HepG2 (cell line): ENCODE measurements around the gene RILPL1. TPM values are rescaled to one million over a fixed set of nuclear protein-coding genes. Genes with fewer than 3 reads are reported as not detected.

Source experiments
- CBX1 ChIP-seq: IDR thresholded peaks from one replicate; pipeline ENCODE4 v1.6.1; 2016; ENCODE audit warnings: antibody characterized with exemption, low read depth
- PHF5A ChIP-seq: IDR thresholded peaks from one replicate; pipeline ENCODE4 v1.6.1; 2018; ENCODE audit warnings: low read depth, missing genetic modification reagents; ENCODE audit not compliant: unreplicated experiment
- RBM22 ChIP-seq: fragments of 200-400 bp; formaldehyde crosslinking; optimal IDR thresholded peaks from 2 replicates; pipeline ENCODE3; 2017; ENCODE audit warnings: mild to moderate bottlenecking, low read length, moderate library complexity
- RFX3 ChIP-seq: IDR thresholded peaks from 2 replicates; pipeline ENCODE4 v1.6.1; 2016; ENCODE audit warnings: missing biosample characterization, missing genetic modification reagents
- SMARCE1 ChIP-seq: fragments of 450-650 bp; IDR thresholded peaks from 2 replicates; pipeline ENCODE4 v1.6.1; 2017; ENCODE audit warnings: borderline replicate concordance
- SP2 ChIP-seq: sonication (generic); formaldehyde crosslinking; IDR thresholded peaks from 2 replicates; pipeline ENCODE4 v1.5.1; 2020; ENCODE audit warnings: mild to moderate bottlenecking, missing genetic modification reagents
- SP4 ChIP-seq: sonication (generic); formaldehyde crosslinking; IDR thresholded peaks from 2 replicates; pipeline ENCODE4 v1.8.1; 2023; ENCODE audit warnings: mild to moderate bottlenecking, missing genetic modification reagents
- STAG1 ChIP-seq: sonication (generic); formaldehyde crosslinking; IDR thresholded peaks from 2 replicates; pipeline ENCODE4 v1.4.0; 2020; ENCODE audit warnings: missing genetic modification reagents
- TCF7L2 ChIP-seq: IDR thresholded peaks from 2 replicates; pipeline ENCODE4 v1.6.1; 2011; ENCODE audit warnings: mild to moderate bottlenecking, low read depth, low read length, moderate library complexity
- YEATS2 ChIP-seq: sonication (generic); formaldehyde crosslinking; IDR thresholded peaks from 2 replicates; pipeline ENCODE4 v1.4.0; 2020; ENCODE audit warnings: missing genetic modification reagents, borderline replicate concordance
- ZFX ChIP-seq: sonication (generic); formaldehyde crosslinking; IDR thresholded peaks from 2 replicates; pipeline ENCODE4 v1.4.0; 2020; ENCODE audit warnings: mild to moderate bottlenecking, low read depth, missing genetic modification reagents, moderate library complexity
- ZNF501 ChIP-seq: sonication (generic); formaldehyde crosslinking; IDR thresholded peaks from 2 replicates; pipeline ENCODE4 v1.5.1; 2020; ENCODE audit warnings: mild to moderate bottlenecking, moderate library complexity, missing genetic modification reagents
- ZNF720 ChIP-seq: sonication (generic); formaldehyde crosslinking; IDR thresholded peaks from 2 replicates; pipeline ENCODE4 v1.4.0; 2020; ENCODE audit warnings: missing genetic modification reagents
- ZNF788 ChIP-seq: sonication (generic); formaldehyde crosslinking; IDR thresholded peaks from 2 replicates; pipeline ENCODE4 v1.5.0; 2020; ENCODE audit warnings: mild to moderate bottlenecking, missing genetic modification reagents, borderline replicate concordance
- polyA plus RNA-seq, 8 experiments: library from polyadenylated mRNA; depleted of rRNA in 3 of 8; stranded (reverse) in 7 of 8; unstranded in 1 of 8; fragments of >200 nt; fragmentation: Illumina TruSeq in 4 of 8; extraction: Trizol in 4 of 8; gene quantifications; 2 replicates each; pipeline versions ENCODE4 v1.2.1 to v1.2.3, GENCODE V29; 2011 to 2016; ENCODE audit warnings: low read depth in 4 of 8, missing spikeins in 1 of 8, mixed read lengths in 1 of 8; ENCODE audit not compliant: insufficient read depth in 1 of 8
- total RNA-seq, 5 experiments: library from RNA; depleted of rRNA; stranded (reverse); fragments of >200 nt; fragmentation: Illumina TruSeq; extraction: Trizol; gene quantifications; 2 replicates each; pipeline ENCODE4 v1.2.3, GENCODE V29; 2016; ENCODE audit warnings: low read depth in 1 of 5
- TF ChIP-seq, protein P1 (sequence below): sonication (generic); formaldehyde crosslinking; IDR thresholded peaks from 2 replicates; pipeline ENCODE4 v1.4.0; 2020; ENCODE audit warnings: missing genetic modification reagents, borderline replicate concordance
- TF ChIP-seq, protein P2 (sequence below): sonication (generic); formaldehyde crosslinking; IDR thresholded peaks from 2 replicates; pipeline ENCODE4 v1.5.0; 2020; ENCODE audit warnings: missing genetic modification reagents
- TF ChIP-seq, protein P3 (sequence below): sonication (generic); formaldehyde crosslinking; IDR thresholded peaks from 2 replicates; pipeline ENCODE4 v1.5.0; 2020; ENCODE audit warnings: mild to moderate bottlenecking, missing genetic modification reagents, borderline replicate concordance
- TF ChIP-seq, protein P4 (sequence below): sonication (generic); formaldehyde crosslinking; IDR thresholded peaks from 2 replicates; pipeline ENCODE4 v1.5.1; 2020; ENCODE audit warnings: missing genetic modification reagents, mild to moderate bottlenecking, borderline replicate concordance
- TF ChIP-seq, protein P5 (sequence below): IDR thresholded peaks from 2 replicates; pipeline ENCODE4 v1.6.1; 2012; ENCODE audit warnings: inconsistent platforms

The RILPL1 gene
- total and polyA plus RNA-seq, 2 of the 13 experiments (the other 11 are each of a cell fraction or from before 2014, with no cell fraction given), result 5.8 to 28.4 TPM

DNA sequence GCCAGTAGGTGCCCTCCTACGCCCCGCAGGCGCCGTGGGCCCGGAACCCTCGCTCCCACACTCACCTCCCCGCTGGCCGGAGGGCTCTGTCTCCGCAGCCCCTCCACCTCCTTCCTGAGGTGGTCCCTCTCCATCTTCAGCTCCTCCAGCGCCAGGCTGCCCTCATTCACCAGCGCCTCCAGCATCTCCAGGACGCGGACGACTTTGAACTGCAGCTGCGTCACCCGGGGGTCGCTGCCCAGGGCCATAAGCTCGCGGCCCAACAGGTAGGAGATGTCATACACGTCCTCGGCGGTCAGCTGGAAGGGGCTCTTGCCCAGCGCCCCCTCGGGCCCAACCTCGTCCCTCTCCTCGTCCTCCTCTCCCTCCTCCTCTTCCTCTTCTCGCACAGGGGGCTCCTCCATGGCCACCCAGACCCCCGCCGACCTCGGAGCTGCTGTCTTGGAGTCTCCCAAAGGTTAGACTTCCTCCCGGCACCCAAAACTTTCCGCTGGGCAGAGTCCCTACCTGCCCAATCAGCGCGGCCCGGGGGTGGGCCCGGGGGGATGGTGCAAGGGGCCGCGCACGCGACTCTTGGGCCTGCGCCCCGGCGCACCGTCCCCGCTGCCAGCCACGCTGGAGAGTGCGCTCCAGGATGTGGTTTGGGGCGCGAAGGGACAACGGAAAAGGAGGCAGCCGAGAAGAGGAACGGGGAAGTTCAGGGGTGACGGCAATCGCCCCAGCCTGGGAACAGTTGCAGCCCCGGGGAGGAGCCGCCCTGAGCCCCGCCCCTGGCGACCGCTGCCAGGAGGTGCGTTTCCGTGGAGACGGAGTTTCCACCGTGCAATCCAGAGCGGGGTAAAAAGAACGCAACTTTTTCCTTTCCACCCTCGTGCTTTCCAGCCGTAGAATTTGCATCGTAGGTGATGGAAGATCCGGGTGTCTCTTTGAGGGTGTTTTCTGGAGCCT lies 97.2 kb downstream of the RILPL1 start, which contains the start of gene RILPL2 (continued):
- TF ChIP-seq, protein P1, sequence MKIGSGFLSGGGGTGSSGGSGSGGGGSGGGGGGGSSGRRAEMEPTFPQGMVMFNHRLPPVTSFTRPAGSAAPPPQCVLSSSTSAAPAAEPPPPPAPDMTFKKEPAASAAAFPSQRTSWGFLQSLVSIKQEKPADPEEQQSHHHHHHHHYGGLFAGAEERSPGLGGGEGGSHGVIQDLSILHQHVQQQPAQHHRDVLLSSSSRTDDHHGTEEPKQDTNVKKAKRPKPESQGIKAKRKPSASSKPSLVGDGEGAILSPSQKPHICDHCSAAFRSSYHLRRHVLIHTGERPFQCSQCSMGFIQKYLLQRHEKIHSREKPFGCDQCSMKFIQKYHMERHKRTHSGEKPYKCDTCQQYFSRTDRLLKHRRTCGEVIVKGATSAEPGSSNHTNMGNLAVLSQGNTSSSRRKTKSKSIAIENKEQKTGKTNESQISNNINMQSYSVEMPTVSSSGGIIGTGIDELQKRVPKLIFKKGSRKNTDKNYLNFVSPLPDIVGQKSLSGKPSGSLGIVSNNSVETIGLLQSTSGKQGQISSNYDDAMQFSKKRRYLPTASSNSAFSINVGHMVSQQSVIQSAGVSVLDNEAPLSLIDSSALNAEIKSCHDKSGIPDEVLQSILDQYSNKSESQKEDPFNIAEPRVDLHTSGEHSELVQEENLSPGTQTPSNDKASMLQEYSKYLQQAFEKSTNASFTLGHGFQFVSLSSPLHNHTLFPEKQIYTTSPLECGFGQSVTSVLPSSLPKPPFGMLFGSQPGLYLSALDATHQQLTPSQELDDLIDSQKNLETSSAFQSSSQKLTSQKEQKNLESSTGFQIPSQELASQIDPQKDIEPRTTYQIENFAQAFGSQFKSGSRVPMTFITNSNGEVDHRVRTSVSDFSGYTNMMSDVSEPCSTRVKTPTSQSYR (CRISPR knock-in tag), result 0 out of 2 replicates have a peak, but pooled peaks have one; percentile 14
- TF ChIP-seq, protein P2, sequence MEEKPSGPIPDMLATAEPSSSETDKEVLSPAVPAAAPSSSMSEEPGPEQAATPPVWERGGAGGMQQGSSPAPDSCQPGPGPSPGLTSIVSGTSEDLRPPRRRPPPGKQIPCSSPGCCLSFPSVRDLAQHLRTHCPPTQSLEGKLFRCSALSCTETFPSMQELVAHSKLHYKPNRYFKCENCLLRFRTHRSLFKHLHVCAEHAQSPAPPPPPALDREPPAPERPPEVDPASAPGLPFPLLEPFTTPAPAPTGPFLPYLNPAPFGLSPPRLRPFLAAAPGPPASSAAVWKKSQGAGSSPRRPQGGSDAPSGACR (CRISPR knock-in tag), result 0 out of 2 replicates have a peak, but pooled peaks have one; percentile 33
- no peak for TF ChIP-seq CBX1
- TF ChIP-seq ZNF788 (CRISPR knock-in tag), result peak; percentile 23; the same call in 1 of the 2 replicates
- peak; percentile 63; the same call in 1 of the 2 replicates for TF ChIP-seq RFX3 (CRISPR knock-in tag)
- TF ChIP-seq SMARCE1, result no peak
- 0 out of 2 replicates have a peak, but pooled peaks have one; percentile 54 for TF ChIP-seq SP2 (CRISPR knock-in tag)
- TF ChIP-seq STAG1, result 0 out of 2 replicates have a peak, but pooled peaks have one; percentile 5
- TF ChIP-seq ZFX (CRISPR knock-in tag), result peak; percentile 87
- TF ChIP-seq, protein P3, sequence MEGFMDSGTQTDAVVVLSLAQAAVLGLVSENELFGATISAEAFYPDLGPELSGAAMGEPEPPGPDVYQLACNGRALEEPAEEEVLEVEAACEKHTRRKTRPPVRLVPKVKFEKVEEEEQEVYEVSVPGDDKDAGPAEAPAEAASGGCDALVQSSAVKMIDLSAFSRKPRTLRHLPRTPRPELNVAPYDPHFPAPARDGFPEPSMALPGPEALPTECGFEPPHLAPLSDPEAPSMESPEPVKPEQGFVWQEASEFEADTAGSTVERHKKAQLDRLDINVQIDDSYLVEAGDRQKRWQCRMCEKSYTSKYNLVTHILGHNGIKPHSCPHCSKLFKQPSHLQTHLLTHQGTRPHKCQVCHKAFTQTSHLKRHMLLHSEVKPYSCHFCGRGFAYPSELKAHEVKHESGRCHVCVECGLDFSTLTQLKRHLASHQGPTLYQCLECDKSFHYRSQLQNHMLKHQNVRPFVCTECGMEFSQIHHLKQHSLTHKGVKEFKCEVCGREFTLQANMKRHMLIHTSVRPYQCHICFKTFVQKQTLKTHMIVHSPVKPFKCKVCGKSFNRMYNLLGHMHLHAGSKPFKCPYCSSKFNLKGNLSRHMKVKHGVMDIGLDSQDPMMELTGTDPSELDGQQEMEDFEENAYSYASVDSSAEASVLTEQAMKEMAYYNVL (CRISPR knock-in tag), result 0 out of 2 replicates have a peak, but pooled peaks have one; percentile 25
- TF ChIP-seq TCF7L2, result no peak
- TF ChIP-seq PHF5A (CRISPR knock-in tag), result no peak
- TF ChIP-seq RBM22, result peak; percentile 35
- no peak for TF ChIP-seq ZNF720 (CRISPR knock-in tag)
- 0 out of 2 replicates have a peak, but pooled peaks have one; percentile 16 for TF ChIP-seq YEATS2 (CRISPR knock-in tag)
- peak; percentile 76 for TF ChIP-seq ZNF501 (CRISPR knock-in tag)
- TF ChIP-seq, protein P4, sequence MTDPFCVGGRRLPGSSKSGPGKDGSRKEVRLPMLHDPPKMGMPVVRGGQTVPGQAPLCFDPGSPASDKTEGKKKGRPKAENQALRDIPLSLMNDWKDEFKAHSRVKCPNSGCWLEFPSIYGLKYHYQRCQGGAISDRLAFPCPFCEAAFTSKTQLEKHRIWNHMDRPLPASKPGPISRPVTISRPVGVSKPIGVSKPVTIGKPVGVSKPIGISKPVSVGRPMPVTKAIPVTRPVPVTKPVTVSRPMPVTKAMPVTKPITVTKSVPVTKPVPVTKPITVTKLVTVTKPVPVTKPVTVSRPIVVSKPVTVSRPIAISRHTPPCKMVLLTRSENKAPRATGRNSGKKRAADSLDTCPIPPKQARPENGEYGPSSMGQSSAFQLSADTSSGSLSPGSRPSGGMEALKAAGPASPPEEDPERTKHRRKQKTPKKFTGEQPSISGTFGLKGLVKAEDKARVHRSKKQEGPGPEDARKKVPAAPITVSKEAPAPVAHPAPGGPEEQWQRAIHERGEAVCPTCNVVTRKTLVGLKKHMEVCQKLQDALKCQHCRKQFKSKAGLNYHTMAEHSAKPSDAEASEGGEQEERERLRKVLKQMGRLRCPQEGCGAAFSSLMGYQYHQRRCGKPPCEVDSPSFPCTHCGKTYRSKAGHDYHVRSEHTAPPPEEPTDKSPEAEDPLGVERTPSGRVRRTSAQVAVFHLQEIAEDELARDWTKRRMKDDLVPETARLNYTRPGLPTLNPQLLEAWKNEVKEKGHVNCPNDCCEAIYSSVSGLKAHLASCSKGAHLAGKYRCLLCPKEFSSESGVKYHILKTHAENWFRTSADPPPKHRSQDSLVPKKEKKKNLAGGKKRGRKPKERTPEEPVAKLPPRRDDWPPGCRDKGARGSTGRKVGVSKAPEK (CRISPR knock-in tag), result peak; percentile 24; the same call in 1 of the 2 replicates
- TF ChIP-seq SP4 (CRISPR knock-in tag), result peak; percentile 37; the same call in 1 of the 2 replicates
- TF ChIP-seq, protein P5, sequence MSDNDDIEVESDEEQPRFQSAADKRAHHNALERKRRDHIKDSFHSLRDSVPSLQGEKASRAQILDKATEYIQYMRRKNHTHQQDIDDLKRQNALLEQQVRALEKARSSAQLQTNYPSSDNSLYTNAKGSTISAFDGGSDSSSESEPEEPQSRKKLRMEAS, result peak; percentile 73
